Stimulated activated CD8-positive, alpha-beta memory T cell treated with anti-CD3 and anti-CD28 coated beads, Interleukin-7, amount 100 ng/mL, for 1 hour (primary cell): ENCODE measurements around the gene SLC27A3.
"Not testable (repeated sequence)": the region's sequence is repeated elsewhere in the genome, so short reads cannot be mapped to it uniquely, and the experiment has no call there.

Source experiments
- DNase-seq, 2 donors: peaks; one replicate each; pipeline ENCODE4 v3.0.0-alpha.2; 2020; ENCODE audit warnings: low read depth in 2 of 2

Gene SLC27A3

GRCh38 chr1:153763365-153764225, 11.6 kb upstream of the SLC27A3 start:
- no peak for DNase-seq

GRCh38 chr1:153764310-153764709, 10.9 kb upstream of the SLC27A3 start:
- no peak for DNase-seq

GRCh38 chr1:153766663-153767062, 8.5 kb upstream of the SLC27A3 start:
- DNase-seq, result not testable (repeated sequence)

- no peak for DNase-seq
These were observed 7.7 kb upstream of the SLC27A3 start for GRCh38 chr1:153767519-153767918.

- DNase-seq, result no peak
These were observed 6.7 kb upstream of the SLC27A3 start for GRCh38 chr1:153768316-153769181.

- no peak for DNase-seq
These were observed 6.0 kb upstream of the SLC27A3 start for GRCh38 chr1:153769221-153769620.

- DNase-seq, result no peak
These were observed 4.4 kb upstream of the SLC27A3 start for GRCh38 chr1:153770797-153771196.

- no peak for DNase-seq
These were observed 3.9 kb upstream of the SLC27A3 start for GRCh38 chr1:153771261-153771660.

GRCh38 chr1:153771841-153772593, 3.2 kb upstream of the SLC27A3 start:
- no peak for DNase-seq

GRCh38 chr1:153773096-153773921, 1.9 kb upstream of the SLC27A3 start:
- DNase-seq, result no peak

- DNase-seq, result no peak
These were observed 1.1 kb upstream of the SLC27A3 start for GRCh38 chr1:153774026-153774595.

- DNase-seq, result peak; percentile 38 to 42
These were observed 486 bp downstream of the SLC27A3 start for GRCh38 chr1:153775458-153776327.

GRCh38 chr1:153776352-153776751, 1.1 kb downstream of the SLC27A3 start:
- no peak for DNase-seq

GRCh38 chr1:153776845-153777370, 1.7 kb downstream of the SLC27A3 start:
- DNase-seq, result no peak

GRCh38 chr1:153777648-153778047, 2.4 kb downstream of the SLC27A3 start:
- DNase-seq, result no peak

- DNase-seq, result no peak
These were observed 3.0 kb downstream of the SLC27A3 start for GRCh38 chr1:153778051-153778823.

- DNase-seq, result no peak
These were observed 3.8 kb downstream of the SLC27A3 start for GRCh38 chr1:153778824-153779519.
